Measurements from ENCODE around the gene PLPP1.

Gene PLPP1

DNA sequence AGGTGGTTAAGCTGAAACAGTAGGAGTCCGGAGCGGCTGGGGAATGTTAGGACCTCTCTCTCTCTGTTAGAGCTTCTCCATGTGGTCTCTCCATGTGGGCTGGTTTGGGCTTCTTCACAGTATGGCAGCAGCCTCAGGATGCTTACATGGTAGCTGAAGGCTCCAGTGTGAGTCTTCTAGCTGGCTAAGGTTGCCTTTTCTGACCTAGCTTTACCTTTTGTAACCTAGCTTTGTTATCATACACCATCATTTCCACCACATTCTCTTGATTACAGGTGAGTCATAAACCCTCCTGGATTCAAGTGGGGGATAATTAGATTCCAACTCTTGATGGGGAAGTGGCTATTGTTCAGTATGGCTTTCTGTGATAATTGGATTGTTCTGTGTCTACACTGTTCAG is 128.5 kb downstream of the PLPP1 start:
- no peaks in the 10 kb centered on the region for H3K4me1 ChIP-seq (ENCODE audit: low read length)
- DNase-seq = no peak
- H3K4me3 ChIP-seq (ENCODE audit: low read length) = no peak overlapping the region
- no peak overlapping the region for H3K9ac ChIP-seq (ENCODE audit: low read length)
- H3K36me3 ChIP-seq (replicated peaks; ENCODE audit: insufficient read depth, low read length) = peaks cover 3% of the 10 kb centered on the region; the same call in 1 of the 2 replicates
- H3K9me3 ChIP-seq (replicated peaks; ENCODE audit: insufficient read depth, low read length) = no peaks in the 10 kb centered on the region
- no peaks in the 10 kb centered on the region for H4K20me1 ChIP-seq (ENCODE audit: insufficient read depth, low read length)
- no peak overlapping the region for H3K27ac ChIP-seq (ENCODE audit: low read length)
- H3K9me2 ChIP-seq (replicated peaks; ENCODE audit: insufficient read depth, low read length) = no peaks in the 10 kb centered on the region
- no peaks in the 10 kb centered on the region for H3K27me3 ChIP-seq (replicated peaks; ENCODE audit: insufficient read depth, low read length)
- H2AFZ ChIP-seq (ENCODE audit: low read length) = no peak overlapping the region
- TF ChIP-seq, protein P1, sequence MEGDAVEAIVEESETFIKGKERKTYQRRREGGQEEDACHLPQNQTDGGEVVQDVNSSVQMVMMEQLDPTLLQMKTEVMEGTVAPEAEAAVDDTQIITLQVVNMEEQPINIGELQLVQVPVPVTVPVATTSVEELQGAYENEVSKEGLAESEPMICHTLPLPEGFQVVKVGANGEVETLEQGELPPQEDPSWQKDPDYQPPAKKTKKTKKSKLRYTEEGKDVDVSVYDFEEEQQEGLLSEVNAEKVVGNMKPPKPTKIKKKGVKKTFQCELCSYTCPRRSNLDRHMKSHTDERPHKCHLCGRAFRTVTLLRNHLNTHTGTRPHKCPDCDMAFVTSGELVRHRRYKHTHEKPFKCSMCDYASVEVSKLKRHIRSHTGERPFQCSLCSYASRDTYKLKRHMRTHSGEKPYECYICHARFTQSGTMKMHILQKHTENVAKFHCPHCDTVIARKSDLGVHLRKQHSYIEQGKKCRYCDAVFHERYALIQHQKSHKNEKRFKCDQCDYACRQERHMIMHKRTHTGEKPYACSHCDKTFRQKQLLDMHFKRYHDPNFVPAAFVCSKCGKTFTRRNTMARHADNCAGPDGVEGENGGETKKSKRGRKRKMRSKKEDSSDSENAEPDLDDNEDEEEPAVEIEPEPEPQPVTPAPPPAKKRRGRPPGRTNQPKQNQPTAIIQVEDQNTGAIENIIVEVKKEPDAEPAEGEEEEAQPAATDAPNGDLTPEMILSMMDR (IDR thresholded peaks at IDR 0.05; ENCODE audit: low read length) = no peak
- TF ChIP-seq EZH2phosphoT487 (IDR thresholded peaks at IDR 0.05; ENCODE audit: low read length) = no peak
- H3K79me2 ChIP-seq (ENCODE audit: low read length) = no peaks in the 10 kb centered on the region
- H3K4me2 ChIP-seq (ENCODE audit: low read depth, low read length) = no peak overlapping the region
- no peaks in the 10 kb centered on the region for H3F3A ChIP-seq (ENCODE audit: insufficient read depth, low read length)

- no peaks in the 10 kb centered on the region for H4K20me1 ChIP-seq (ENCODE audit: insufficient read depth, low read length)
- no peak overlapping the region for H3K4me2 ChIP-seq (ENCODE audit: low read depth, low read length)
- DNase-seq = no peak
- no peaks in the 10 kb centered on the region for H3K27me3 ChIP-seq (replicated peaks; ENCODE audit: insufficient read depth, low read length)
- no peaks in the 10 kb centered on the region for H3K9me3 ChIP-seq (replicated peaks; ENCODE audit: insufficient read depth, low read length)
- H3K4me3 ChIP-seq (ENCODE audit: low read length) = no peak overlapping the region
- H3F3A ChIP-seq (ENCODE audit: insufficient read depth, low read length) = no peaks in the 10 kb centered on the region
- no peak overlapping the region for H3K9ac ChIP-seq (ENCODE audit: low read length)
- H3K36me3 ChIP-seq (replicated peaks; ENCODE audit: insufficient read depth, low read length) = peaks cover 3% of the 10 kb centered on the region; the same call in 1 of the 2 replicates
- TF ChIP-seq EZH2 (optimal IDR thresholded peaks at IDR 0.05; ENCODE audit: low read depth, low read length) = no peak
- no peak for TF ChIP-seq EZH2phosphoT487 (IDR thresholded peaks at IDR 0.05; ENCODE audit: low read length)
- TF ChIP-seq, protein P1 (IDR thresholded peaks at IDR 0.05; ENCODE audit: low read length) = peak; percentile 21; the same call in 1 of the 2 replicates
- H3K4me1 ChIP-seq (ENCODE audit: low read length) = no peaks in the 10 kb centered on the region
- no peak overlapping the region for H3K27ac ChIP-seq (ENCODE audit: low read length)
- no peaks in the 10 kb centered on the region for H3K9me2 ChIP-seq (replicated peaks; ENCODE audit: insufficient read depth, low read length)
- H3K79me2 ChIP-seq (ENCODE audit: low read length) = no peaks in the 10 kb centered on the region
- no peak overlapping the region for H2AFZ ChIP-seq (ENCODE audit: low read length)
Observed at GRCh38 chr5:55402199-55402598, 132.6 kb downstream of the PLPP1 start.

GRCh38 chr5:55393501-55394175 is 141.1 kb downstream of the PLPP1 start:
- Histone ChIP-seq H3K4me3 (ENCODE audit: low read length) (no peak overlapping the region), H3K9ac (ENCODE audit: low read length) (no peak overlapping the region), H3K9me2 (replicated peaks; ENCODE audit: insufficient read depth, low read length) (no peaks in the 10 kb centered on the region), H3K9me3 (replicated peaks; ENCODE audit: insufficient read depth, low read length) (no peaks in the 10 kb centered on the region), H3K36me3 (replicated peaks; ENCODE audit: insufficient read depth, low read length) (0 out of 2 replicates have a peak, but pooled peaks cover 5% of the 10 kb centered on the region), H3K27ac (ENCODE audit: low read length) (no peak overlapping the region), H3K4me2 (ENCODE audit: low read depth, low read length) (no peak overlapping the region), H3K4me1 (ENCODE audit: low read length) (no peaks in the 10 kb centered on the region), H4K20me1 (ENCODE audit: insufficient read depth, low read length) (no peaks in the 10 kb centered on the region), H3F3A (ENCODE audit: insufficient read depth, low read length) (no peaks in the 10 kb centered on the region), H2AFZ (ENCODE audit: low read length) (no peak overlapping the region), H3K27me3 (replicated peaks; ENCODE audit: insufficient read depth, low read length) (no peaks in the 10 kb centered on the region), H3K79me2 (ENCODE audit: low read length) (no peaks in the 10 kb centered on the region)
- TF ChIP-seq EZH2phosphoT487 (IDR thresholded peaks at IDR 0.05; ENCODE audit: low read length) (no peak), EZH2 (optimal IDR thresholded peaks at IDR 0.05; ENCODE audit: low read depth, low read length) (no peak)
- TF ChIP-seq, protein P1 (IDR thresholded peaks at IDR 0.05; ENCODE audit: low read length) = no peak
- no peak for DNase-seq
